ENCODE measurements around the gene FNDC5. TPM values are rescaled to one million over a fixed set of nuclear protein-coding genes. Genes with fewer than 3 reads are reported as not detected.
"Not testable (repeated sequence)": the region's sequence is repeated elsewhere in the genome, so short reads cannot be mapped to it uniquely, and the experiment has no call there.

FNDC5 gene
- total RNA-seq, 1 donor from 2014 or later = 28.7 TPM

DNA sequence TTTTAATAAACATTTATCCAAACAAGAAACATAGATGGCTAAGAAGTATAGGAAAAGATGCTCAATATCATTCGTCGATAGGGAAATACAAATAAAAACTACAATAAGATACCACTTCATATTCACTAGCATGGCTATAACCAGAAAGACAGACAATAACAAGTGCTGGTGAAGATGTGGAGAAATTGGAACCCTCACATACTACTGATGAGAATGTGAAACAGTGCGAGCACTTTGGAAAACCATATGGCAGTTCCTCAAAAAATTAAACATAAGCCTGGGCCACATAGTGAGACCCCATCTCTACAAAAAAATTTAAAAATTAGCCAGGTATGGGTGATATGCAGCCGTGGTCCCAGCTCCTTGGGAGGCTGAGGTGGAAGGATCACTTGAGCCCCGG is 39.6 kb upstream of the FNDC5 start:
- Mint-ChIP-seq H3K27me3 (ENCODE audit: low read depth) (peaks cover 10% of the 10 kb centered on the region), H3K36me3 (ENCODE audit: low read depth) (no peaks in the 10 kb centered on the region), H3K9me3 (peaks cover 2% of the 10 kb centered on the region), H3K27ac (ENCODE audit: unreplicated experiment) (no peak overlapping the region), H3K4me3 (no peak overlapping the region), H3K4me1 (no peaks in the 10 kb centered on the region)
- DNase-seq (ENCODE audit: low read depth, low spot score) = no peak
- TF ChIP-seq, protein P1, sequence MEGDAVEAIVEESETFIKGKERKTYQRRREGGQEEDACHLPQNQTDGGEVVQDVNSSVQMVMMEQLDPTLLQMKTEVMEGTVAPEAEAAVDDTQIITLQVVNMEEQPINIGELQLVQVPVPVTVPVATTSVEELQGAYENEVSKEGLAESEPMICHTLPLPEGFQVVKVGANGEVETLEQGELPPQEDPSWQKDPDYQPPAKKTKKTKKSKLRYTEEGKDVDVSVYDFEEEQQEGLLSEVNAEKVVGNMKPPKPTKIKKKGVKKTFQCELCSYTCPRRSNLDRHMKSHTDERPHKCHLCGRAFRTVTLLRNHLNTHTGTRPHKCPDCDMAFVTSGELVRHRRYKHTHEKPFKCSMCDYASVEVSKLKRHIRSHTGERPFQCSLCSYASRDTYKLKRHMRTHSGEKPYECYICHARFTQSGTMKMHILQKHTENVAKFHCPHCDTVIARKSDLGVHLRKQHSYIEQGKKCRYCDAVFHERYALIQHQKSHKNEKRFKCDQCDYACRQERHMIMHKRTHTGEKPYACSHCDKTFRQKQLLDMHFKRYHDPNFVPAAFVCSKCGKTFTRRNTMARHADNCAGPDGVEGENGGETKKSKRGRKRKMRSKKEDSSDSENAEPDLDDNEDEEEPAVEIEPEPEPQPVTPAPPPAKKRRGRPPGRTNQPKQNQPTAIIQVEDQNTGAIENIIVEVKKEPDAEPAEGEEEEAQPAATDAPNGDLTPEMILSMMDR (conservative IDR thresholded peaks at IDR 0.05) = no peak

DNA sequence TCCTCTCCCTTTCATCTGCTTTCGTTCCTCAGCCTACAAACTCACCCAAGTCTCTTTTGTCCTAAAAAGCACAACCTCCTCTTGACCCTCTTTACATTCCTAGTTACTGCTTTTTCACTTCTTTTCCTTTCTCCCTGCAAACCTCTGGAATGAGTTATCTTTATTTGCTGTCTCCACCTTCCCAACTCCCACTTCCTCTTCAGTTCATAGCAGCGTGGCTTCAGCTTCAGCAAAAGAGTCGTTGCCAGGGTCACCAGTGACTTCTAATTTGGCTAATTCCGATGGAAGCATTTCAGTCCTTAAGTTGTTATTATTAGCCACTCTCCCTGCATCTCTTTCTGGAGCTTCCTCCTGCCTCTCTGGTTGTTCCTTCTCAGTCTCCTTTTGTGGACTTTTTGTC is 36.7 kb upstream of the FNDC5 start:
- Mint-ChIP-seq H3K9me3 (no peaks in the 10 kb centered on the region), H3K4me1 (no peaks in the 10 kb centered on the region), H3K27ac (ENCODE audit: unreplicated experiment) (no peak overlapping the region), H3K36me3 (ENCODE audit: low read depth) (no peaks in the 10 kb centered on the region), H3K27me3 (ENCODE audit: low read depth) (peaks cover 37% of the 10 kb centered on the region), H3K4me3 (no peak overlapping the region)
- DNase-seq (ENCODE audit: low read depth, low spot score) = no peak
- TF ChIP-seq, protein P1 (conservative IDR thresholded peaks at IDR 0.05) = no peak

DNA sequence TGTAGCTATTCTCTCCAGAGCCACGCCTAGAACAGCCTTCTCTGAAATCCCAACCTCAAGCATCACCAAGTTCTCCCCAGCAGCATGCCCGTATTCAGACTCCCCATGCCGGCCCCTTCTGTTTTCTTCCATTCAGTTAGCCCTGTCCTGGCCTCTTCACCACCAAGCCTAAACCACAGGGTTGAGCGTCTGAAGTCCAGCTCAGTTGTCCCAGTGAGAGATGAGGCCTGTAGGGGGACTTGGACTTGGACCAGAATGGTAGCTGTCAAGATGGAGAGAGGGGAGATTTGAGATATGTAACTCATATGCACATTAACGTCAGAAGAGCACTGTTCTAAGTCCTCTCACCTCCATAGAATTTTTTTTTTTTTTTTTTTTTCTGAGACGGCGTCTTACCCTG is 35.9 kb upstream of the FNDC5 start:
- Mint-ChIP-seq H3K27ac (ENCODE audit: unreplicated experiment) (no peak overlapping the region), H3K4me3 (no peak overlapping the region)

DNA sequence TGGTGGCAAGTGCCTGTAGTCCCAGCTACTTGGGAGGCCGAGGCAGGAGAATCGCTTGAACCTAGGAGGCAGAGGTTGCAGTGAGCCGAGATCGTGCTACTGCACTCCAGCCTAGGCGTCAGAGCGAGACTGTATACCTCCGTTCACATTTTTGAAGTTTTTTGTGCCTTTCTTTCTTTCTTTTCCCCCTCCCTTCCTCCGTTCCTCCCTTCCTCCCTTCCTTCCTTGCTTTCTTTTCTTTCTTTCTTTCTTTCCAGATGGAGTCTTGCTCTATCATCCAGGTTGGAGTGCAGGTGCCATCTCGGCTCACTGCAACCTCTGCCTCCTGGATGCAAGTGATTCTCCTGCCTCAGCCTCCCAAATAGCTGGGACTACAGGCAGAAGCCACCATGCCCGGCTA is 34.9 kb upstream of the FNDC5 start:
- not testable (repeated sequence) for H3K27ac Mint-ChIP-seq (ENCODE audit: unreplicated experiment); H3K4me1 Mint-ChIP-seq; H3K36me3 Mint-ChIP-seq (ENCODE audit: low read depth); DNase-seq (ENCODE audit: low read depth, low spot score); H3K9me3 Mint-ChIP-seq; H3K4me3 Mint-ChIP-seq
- peaks cover 51% of the 10 kb centered on the region for H3K27me3 Mint-ChIP-seq (ENCODE audit: low read depth)

More for the DNA sequence above, 35.9 kb upstream of the FNDC5 start:
- Mint-ChIP-seq H3K9me3 (no peaks in the 10 kb centered on the region), H3K36me3 (ENCODE audit: low read depth) (no peaks in the 10 kb centered on the region), H3K4me1 (no peaks in the 10 kb centered on the region), H3K27me3 (ENCODE audit: low read depth) (peaks cover 45% of the 10 kb centered on the region)
- TF ChIP-seq, protein P1 (conservative IDR thresholded peaks at IDR 0.05) = no peak
- DNase-seq (ENCODE audit: low read depth, low spot score) = no peak

DNA sequence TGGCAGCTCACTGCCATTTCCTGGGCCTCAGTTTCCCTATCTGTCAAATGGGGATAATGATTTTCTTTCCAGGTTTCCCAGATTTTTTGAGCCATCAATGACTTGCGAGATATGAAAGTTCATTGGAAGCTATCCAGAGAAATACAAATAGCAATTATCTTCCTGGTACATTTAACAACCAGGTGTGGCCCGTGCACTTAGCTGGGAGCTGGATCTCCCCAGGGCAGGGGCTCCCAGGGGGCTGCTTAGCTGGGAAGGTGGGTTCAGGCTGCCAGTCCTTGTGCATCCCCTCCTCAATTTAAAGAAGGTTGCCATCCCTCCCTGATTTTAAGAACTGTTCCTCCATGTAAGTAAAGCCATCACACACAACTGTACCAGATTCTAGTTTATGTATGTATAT is 34.1 kb upstream of the FNDC5 start:
- H3K4me1 Mint-ChIP-seq = no peaks in the 10 kb centered on the region
- H3K36me3 Mint-ChIP-seq (ENCODE audit: low read depth) = no peaks in the 10 kb centered on the region
- peaks cover 54% of the 10 kb centered on the region for H3K27me3 Mint-ChIP-seq (ENCODE audit: low read depth)
- no peaks in the 10 kb centered on the region for H3K9me3 Mint-ChIP-seq
- TF ChIP-seq, protein P1 (conservative IDR thresholded peaks at IDR 0.05) = no peak
- H3K27ac Mint-ChIP-seq (ENCODE audit: unreplicated experiment) = no peak overlapping the region
- no peak overlapping the region for H3K4me3 Mint-ChIP-seq
- no peak for DNase-seq (ENCODE audit: low read depth, low spot score)

DNA sequence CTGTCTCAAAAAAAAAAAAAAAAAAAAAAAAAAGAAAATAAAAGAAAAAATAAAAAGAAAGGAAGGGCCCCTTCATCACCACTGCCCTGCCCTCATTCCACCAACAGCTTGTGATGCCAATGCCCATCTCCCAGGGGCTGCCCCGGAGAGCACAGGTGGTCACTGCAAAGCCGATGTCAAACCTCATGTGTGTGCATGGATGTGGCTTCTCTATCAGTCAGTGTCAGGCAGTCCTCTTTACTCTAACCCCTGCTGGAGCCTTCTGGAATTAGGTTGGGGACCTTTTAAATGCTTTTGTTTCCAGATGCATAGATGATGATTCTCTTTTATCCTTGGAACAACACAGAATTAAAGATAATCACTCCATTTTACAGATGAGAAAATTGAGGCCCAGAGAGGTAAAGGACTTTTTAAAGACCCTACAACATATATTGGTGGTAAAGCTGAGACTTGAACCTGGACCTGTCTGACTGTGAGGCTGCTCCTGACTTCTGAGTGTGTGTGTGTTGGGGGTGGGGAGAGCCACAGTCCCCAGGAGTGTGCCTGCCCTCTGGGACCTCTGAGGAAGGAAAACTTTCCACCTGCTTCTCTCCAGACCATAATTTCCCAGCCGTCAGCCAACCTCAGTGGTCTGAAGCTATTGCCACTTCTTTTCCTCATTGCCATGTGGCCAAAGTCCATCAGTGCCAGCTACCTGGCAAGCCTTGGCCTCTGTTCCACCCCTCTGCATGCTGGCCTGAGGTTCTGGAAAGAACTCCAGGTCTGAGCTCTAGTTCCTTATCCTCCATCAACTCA is 33.5 kb upstream of the FNDC5 start:
- no peak overlapping the region for H3K27ac Mint-ChIP-seq (ENCODE audit: unreplicated experiment)
- H3K27me3 Mint-ChIP-seq (ENCODE audit: low read depth) = peaks cover 58% of the 10 kb centered on the region
- no peak overlapping the region for H3K4me3 Mint-ChIP-seq
- TF ChIP-seq, protein P1 (conservative IDR thresholded peaks at IDR 0.05) = no peak
- no peaks in the 10 kb centered on the region for H3K4me1 Mint-ChIP-seq
- H3K9me3 Mint-ChIP-seq = no peaks in the 10 kb centered on the region
- DNase-seq (ENCODE audit: low read depth, low spot score) = no peak
- H3K36me3 Mint-ChIP-seq (ENCODE audit: low read depth) = no peaks in the 10 kb centered on the region

Data from neural crest cell (in vitro differentiated cells).